Islet of Langerhans (tissue), 1 donor: ENCODE results near the gene SLC1A4.
A peak's percentile ranks its signal among the peaks of the same experiment; 100 is the strongest.

Source experiments
- FAIRE-seq: peaks from one replicate; lab custom pipeline; 2011; peaks lifted over from hg19 to GRCh38; lab: Jason Lieb, UNC

SLC1A4 gene

GRCh38 chr2:65054749-65055421 lies 65.7 kb downstream of the SLC1A4 start:
- no peak for FAIRE-seq

- FAIRE-seq = no peak
These were observed 66.4 kb downstream of the SLC1A4 start for GRCh38 chr2:65055422-65056214.

GRCh38 chr2:65056215-65057053 lies 67.2 kb downstream of the SLC1A4 start, which contains the start of gene CEP68:
Gene CEP68 (plus strand): TSS chr2:65056416. CDS start chr2:65069445, 13,029 bp downstream.
- peak; percentile 38 for FAIRE-seq

- no peak for FAIRE-seq
These were observed 67.8 kb downstream of the SLC1A4 start for GRCh38 chr2:65057054-65057375.

GRCh38 chr2:65057391-65058052 lies 68.3 kb downstream of the SLC1A4 start:
- no peak for FAIRE-seq

- FAIRE-seq = no peak
These were observed 69.9 kb downstream of the SLC1A4 start for GRCh38 chr2:65059071-65059470.

GRCh38 chr2:65061146-65061909 lies 72.1 kb downstream of the SLC1A4 start:
- no peak for FAIRE-seq

GRCh38 chr2:65061910-65062339 lies 72.7 kb downstream of the SLC1A4 start:
- FAIRE-seq = no peak

GRCh38 chr2:65062843-65063825 lies 73.9 kb downstream of the SLC1A4 start:
- FAIRE-seq = no peak

- peak; percentile 80 for FAIRE-seq
These were observed 75.7 kb downstream of the SLC1A4 start for GRCh38 chr2:65064728-65065552.

GRCh38 chr2:65067806-65068553 lies 78.8 kb downstream of the SLC1A4 start:
- FAIRE-seq = no peak

- no peak for FAIRE-seq
These were observed 80.2 kb downstream of the SLC1A4 start for GRCh38 chr2:65069439-65069824.

GRCh38 chr2:65070172-65070830 lies 81.1 kb downstream of the SLC1A4 start:
- FAIRE-seq = no peak

GRCh38 chr2:65070856-65071255 lies 81.7 kb downstream of the SLC1A4 start:
- FAIRE-seq = no peak

- no peak for FAIRE-seq
These were observed 82.4 kb downstream of the SLC1A4 start for GRCh38 chr2:65071499-65072180.

GRCh38 chr2:65072181-65072970 lies 83.2 kb downstream of the SLC1A4 start:
- FAIRE-seq = no peak
